GM19452 (cell line): ENCODE data around the gene FAM153A.
"Not testable (repeated sequence)": the region's sequence is repeated elsewhere in the genome, so short reads cannot be mapped to it uniquely, and the experiment has no call there.

ENCODE experiments used
- ATAC-seq: cut with Tn5 transposase; IDR thresholded peaks from one replicate; pipeline ENCODE4 v1.9.1; 2021; ENCODE audit not compliant: unreplicated experiment

Gene FAM153A

DNA sequence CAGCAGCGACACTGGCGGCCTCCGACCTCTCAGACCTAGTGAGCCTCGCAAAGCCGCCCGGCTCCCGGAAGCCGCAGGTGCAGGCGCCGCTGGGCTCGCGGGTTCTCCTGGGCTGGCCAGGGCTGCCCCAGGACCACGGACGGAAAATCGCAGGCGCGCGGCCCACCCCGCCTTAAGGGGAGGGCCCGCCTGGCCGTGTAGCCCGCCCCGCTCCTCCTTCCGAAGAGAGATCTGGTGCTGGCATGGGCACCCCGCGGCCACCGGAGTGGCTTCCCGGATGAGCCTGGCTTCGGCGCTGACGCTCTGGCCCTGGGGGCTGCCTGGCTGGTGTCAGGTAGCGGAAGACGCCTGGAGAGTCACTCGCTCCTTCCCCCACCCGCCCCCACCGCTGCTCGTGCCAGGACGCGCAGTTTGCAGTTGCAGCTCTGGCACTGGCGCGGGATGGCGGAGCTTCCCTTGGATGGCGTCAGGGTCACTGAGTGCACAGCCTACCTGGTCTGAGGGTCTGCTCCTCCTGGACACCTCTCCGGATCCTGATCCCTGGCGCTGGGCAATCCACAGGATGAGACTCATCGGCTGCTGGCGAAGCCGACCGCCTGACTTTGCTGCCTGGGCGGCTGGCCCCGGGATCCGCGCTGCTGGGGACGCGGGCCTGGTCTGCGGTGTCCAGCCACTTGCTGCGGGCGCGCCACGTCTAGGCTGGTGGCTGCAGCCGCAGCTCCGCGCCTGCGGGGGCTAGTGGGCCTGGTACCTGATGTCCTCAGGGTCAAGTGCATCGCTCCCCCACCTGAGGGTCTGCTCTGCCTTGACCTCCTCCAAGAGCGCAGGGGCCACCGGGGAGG lies at the start of gene FAM153A:
TSS of gene FAM153A (minus strand) at position 108 of the 842 bp plus-strand sequence.
- ATAC-seq, result not testable (repeated sequence)

DNA sequence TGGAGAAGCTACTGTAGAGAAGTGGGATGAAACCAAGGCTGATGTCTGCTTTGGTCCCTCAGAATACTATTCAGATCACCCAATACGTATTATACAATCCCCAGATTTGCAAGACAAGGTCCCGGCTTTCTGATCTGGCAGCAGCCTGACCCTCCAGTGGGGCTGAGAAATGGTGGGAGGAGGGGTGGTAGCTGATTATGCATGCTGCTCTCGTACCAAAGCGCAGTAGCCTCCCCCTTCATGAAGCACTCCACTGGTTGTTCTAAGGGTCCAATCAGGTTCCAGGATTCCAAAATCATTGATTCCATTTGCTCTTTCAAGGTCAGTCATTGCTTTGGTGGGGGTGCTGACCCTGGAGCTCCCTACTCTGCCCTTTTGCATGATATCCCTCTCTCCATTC lies 49.6 kb upstream of the FAM153A start:
- ATAC-seq, result not testable (repeated sequence)

DNA sequence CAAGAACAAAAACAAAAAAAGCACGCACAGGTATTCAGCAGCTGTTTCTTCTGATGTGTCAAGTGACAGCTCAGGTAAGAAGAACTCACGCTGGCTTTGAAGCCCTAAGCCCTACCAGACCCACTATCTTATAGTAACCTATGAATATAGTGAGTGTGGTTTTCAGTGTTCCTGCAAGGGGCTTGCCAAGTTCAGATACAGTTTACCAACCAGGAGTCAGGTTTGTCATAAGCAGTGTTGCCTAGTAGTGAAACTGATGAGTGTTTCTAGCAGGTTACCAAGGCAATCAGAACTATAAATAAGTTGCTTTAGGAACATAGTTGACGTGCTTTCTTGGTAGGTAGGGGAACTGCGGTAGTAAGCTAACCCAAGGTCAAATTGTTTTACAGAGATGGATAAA lies 43.4 kb upstream of the FAM153A start:
- not testable (repeated sequence) for ATAC-seq

DNA sequence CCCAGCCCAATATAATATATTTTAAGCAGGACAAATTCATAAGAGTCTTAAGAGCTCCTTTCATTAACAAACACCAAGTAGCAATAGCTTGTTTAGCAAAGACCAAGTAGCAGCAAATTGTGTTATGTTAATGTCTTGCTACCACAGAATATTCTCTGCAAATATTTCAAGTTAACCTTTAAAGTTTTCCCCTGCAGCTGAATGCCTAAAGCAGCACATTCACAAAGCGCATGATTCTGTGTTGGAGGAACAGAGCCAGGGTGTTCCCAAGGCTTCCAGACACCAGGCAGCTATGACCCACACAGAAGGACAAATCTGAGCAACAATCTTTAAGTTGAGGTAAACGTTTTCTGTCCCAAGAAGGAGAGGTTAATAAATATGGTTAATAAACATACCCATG lies 42.1 kb upstream of the FAM153A start:
- ATAC-seq, result not testable (repeated sequence)

DNA sequence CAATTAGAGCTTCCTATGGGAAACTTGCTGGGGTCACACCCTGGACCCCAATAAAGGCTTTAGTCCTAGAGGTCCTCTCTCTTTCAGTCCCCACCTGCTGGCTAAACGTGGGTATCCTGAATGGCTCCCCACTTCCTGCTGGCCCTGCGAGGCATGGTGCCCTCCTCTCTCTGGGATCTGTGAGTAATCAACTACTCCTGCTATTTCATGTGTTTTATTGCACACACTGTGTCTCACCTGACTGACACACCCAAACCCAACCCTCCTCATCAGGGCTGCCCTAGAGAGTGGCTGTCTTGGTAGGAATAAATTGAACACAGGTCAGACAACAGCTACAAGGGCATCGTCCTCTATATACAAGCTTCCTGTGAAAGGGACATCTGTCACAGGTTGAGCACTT lies 39.8 kb upstream of the FAM153A start:
- ATAC-seq, result not testable (repeated sequence)

DNA sequence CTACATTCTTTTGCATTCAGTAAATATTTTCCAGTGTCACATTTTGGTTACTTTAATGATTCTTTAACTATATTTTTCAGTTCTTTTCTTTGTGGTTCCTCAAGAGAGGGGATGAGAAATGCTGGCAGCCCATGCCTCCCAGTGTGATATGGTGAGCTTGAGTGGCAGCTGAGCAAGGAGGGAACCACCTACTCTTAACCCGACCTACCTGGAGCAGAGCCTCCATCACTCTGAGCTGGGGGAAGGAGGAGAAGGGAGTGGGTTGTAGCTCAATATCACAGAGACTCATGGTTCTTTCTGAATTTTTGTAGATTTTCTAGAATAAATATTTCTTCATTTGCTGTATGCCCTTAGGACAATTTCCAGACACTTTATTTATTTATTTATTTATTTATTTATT lies 37.0 kb upstream of the FAM153A start:
- not testable (repeated sequence) for ATAC-seq

DNA sequence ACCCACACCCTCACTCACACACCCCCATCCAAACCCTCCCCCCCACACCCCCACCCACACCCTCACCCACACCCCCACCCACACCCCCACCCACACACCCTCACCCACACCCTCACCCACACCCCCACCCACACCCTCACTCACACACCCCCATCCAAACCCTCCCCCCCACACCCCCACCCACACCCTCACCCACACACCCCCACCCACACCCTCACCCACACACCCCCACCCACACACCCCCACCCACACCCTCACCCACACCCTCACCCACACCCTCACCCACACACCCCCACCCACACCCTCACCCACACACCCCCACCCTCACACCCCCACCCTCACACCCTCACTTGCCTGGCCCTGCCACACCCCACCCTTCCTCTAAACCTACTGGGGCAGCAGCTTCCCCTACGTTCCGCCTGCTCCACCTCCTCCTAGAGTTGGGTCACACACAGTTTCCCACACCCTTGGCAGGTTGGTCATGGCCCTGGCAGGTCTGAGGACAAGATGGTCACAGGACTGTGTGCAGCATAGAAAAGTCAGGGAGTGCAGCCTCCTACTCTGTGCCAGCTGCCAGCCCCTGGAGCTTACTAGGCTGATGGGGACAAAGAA lies 30.2 kb upstream of the FAM153A start:
- ATAC-seq, result not testable (repeated sequence)

DNA sequence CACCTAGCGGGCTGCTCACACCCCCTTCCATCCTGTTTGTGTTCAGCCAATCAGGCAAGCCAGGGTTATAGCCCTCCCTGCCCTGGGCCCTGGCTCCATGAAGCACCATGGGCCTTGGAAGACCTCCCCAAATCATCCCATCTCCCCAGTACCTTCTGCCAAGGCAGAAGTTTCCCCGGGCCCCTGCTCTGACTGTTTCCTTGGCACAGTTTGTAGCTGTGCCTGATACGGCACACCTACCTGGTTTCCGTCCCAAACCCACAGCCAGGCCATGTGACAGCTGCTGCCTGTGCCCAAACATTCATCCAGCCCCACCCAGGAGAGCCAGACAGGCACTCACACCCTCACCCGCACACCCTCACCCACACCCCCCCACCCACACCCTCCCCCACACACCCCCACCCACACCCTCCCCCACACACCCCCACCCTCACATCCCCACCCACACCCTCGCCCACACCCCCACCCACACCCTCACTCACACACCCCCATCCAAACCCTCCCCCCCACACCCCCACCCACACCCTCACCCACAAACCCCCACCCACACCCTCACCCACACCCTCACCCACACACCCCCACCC lies 29.6 kb upstream of the FAM153A start:
- not testable (repeated sequence) for ATAC-seq

DNA sequence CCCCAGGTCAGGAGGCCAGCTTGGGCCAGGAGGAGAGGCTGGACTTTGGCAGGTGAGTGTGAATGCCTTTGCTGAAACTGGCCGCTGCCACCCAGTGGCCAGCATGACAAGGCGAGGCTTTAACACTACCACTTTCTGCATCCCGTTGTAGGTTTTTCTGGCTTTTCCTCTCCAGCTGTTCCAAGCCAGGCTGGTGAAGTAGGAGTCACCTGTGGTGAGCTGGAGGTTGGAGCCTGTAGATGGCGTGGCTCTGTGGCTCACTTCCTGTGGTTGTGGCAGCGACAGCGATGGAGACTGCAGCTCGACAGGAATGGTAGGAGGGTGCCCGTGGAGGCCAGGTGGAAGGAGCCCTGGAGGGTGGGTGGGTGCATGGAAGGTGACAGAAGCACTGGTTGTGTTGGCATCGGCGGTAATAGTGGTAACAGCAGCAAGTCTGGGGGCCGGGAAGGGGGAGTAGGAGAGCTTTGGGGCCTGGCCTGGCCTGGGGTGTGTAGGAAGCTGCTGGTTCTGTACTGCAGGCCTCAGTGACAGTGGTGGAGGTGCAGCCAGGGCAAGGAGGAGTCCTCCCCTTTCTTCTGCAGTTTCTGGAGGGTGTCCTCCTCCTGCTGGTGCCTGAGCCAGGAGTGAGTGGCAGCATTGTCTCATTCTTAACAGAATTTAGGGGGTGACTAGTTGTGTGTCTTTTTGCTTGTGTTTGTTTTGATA lies 26.7 kb upstream of the FAM153A start:
- ATAC-seq, result not testable (repeated sequence)

DNA sequence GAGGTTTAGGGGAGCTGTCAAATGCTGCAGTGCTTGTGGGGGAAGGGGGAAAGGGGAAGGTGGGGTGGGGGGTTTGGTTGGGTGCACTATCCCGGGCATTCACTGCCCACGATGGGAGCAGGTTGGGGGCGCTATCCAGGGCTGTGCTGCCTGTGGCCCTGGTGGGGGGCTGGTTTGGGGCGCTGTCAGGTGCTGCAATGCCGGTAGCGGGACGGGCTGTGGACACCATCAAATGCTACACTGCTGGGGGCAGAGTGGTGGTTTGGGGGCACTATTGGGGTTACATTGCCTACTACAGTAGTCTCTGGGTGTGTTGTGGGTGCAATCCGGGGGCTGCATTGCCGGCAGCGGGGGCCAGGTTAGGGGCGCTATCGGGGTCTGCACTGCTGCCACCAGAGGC lies 25.7 kb upstream of the FAM153A start:
- not testable (repeated sequence) for ATAC-seq

DNA sequence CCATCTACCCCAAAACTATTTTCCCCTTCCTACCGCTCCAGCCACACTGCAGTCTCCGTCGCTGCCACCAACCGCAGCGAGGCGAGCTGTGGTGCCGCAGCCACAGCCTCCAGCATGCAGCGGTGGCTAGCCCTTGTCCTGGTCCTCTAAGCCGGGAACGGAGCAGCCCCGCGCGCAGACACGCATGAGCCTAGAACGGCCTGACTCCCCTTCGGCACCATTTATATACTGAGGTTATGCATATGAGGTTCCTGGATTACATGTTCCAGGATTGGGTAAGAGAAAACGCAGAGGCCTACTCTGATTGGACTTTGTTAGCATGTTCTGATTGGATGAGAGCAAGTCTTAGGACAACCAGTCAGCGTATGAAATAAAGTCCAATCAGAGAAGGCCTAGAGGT lies 24.6 kb upstream of the FAM153A start:
- not testable (repeated sequence) for ATAC-seq

DNA sequence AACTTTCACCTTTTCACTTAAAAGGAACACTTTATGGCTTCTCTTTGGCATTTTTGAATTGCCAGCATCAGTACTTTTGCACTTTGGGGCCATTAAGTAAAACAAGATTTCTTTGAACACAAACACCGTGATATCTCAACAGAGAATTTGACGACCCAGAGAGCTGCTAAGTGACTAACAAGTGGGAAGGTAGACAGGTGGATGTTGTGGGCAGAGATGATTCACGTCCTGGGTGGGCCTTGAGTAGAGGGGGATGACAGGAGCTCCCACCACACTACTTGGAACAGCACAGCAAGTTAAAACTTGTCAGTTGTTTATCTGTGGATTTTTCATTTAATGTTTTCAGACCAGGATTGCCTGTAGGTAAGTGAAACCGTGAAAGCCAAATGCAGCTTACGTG lies 18.7 kb upstream of the FAM153A start:
- ATAC-seq, result not testable (repeated sequence)

DNA sequence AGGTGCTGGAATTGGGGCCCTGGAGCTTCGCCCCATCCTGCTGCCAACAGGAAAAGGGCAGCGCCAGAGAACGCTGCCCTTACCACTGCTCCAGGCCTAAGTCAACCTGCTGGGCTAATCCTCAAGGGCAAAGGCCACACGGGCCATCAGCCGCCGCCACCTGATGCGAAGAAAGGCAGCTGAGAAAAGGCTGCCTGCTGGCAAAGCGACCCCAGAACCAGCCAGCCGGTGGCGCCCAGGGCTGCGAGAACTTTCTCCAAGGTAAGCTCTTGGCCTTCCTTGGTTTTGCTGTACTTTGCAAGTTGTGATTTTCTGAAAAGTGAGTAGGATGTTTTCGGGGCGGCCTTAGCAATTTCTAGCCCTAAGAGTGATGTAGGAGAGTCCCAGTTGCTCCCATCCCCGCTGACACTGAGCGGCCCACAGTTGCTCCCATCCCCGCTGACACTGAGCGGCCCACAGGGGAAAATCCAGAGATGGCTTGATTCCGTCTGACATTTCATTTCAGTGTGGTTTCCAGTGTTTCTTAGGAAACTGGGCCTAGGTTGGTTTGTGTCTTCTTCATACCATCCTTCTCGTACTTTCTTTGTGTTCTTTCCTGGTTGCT lies 15.6 kb upstream of the FAM153A start:
- not testable (repeated sequence) for ATAC-seq

DNA sequence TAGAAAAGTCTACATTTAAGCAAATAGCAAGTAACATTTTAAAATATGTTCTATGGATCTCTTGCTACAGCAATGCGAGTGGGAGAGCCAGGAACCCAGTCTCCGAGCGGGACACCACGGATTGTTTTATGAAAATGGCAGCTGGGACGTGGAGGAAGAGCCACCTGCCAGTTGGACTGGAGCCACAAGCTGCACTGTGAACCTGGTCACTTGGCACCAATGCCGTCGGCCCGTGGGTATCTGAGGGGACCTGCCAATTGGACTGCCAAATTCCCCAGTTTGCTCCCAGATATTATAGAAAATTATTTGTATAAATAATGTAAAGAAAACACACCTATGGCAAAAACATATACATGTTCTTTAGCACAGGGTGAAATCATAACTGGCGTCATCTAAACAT lies 10.6 kb upstream of the FAM153A start:
- not testable (repeated sequence) for ATAC-seq

DNA sequence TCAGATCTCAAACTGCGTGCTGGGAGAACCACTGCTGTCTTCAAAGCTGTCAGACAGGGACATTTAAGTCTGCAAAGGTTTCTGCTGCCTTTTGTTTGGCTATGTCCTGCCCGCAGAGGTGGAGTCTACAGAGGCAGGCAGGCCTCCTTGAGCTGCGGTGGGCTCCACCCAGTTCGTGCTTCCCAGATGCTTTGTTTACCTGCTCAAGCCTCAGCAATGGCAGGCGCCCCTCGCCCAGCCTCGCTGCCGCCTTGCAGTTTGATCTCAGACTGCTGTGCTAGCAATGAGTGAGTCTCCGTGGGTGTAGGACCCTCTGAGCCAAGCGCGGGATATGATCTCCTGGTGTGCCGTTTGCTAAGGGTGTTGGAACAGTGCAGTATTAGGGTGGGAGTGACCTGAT lies 8.9 kb upstream of the FAM153A start:
- not testable (repeated sequence) for ATAC-seq

DNA sequence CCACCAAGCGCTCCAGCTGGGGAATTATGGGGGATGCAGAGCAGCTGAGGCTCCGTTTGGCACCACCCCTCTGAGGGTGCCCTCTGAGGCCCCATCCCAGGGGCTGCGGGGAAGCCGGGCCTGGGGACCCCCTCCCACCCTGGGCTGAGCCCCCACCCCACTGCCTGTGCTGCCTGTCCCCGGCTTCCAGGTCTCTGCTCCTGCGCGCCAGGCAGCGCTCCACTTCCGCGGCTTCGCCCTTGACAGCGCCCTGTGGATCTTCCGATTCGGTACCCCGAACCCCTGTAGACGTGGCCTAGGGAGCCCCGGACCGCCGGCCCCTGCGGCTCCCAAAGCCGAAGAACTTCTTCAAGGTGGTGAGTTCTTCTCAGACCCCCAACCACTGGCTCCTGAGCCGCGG lies 530 bp downstream of the FAM153A start:
- not testable (repeated sequence) for ATAC-seq

DNA sequence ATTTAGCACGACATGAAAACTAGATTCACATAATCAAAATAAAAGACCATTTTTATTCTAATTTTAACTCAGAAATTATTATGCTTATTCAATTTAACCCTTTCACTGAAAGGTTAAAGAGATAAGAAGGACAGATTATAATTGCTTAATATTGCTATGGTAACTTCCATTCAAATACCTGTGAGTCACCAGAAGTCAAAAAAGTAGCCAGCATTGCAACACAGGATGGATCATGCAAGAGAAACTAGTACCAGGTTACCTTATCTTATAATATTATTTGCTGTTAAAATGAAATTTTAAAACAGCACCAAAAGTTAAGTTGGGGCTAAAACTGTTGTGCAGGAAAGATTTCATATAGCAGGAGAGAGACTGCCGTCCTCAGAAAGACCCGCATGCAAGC lies 11.5 kb downstream of the FAM153A start:
- not testable (repeated sequence) for ATAC-seq

DNA sequence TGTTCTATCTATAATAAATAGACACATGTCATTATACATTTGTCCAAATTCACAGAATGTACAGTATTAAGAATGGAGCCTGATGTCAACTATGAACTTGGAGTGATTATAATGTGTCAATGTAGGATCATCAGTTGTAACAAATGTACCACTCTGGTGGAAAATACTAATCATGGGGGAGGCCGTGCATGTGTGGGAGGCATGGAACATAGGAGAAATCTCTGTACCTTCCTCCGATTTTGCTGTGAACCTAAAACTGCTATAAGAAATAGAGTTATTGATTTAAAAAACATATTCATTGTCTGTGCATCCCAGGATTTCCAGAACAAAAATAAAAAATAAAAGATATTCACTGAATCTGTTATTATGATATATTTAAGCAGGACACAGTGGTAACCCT lies 12.1 kb downstream of the FAM153A start:
- ATAC-seq, result not testable (repeated sequence)

DNA sequence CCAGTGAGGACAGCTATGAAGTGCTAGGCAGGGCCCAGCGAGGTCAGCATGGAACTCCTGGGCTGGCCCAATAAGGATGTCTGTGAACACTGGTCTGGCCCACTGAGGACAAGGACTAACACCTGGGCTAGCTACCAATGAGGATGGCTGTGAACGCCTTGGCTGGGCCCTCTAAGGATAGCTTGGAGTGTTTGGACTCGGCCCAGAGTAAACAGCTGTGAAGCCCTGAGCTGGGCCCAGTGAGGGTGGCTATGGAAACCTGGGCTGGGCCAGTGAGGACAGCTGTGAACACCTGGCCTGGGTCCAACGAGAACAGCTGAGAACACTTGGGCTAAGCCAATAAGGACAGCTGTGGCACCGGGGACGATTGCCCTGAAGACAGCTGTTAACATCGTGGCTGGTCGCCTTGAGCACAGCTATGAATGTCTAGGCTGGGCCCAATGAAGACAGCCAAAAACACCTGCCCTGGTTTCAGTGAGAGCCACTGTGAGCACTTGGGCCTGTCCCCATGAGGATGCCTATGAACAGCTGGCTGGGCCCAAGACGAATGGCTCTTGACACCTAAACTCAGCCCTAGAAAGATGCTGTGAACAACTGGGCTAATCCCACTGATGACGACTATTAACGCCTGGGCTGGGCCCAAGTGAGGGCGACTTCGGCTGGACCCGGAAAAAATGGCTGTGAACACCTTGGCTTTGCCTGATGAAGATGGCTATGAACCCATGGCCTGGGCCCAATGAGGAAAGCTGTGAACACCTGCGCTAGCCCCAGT lies 18.8 kb downstream of the FAM153A start:
- ATAC-seq, result not testable (repeated sequence)

DNA sequence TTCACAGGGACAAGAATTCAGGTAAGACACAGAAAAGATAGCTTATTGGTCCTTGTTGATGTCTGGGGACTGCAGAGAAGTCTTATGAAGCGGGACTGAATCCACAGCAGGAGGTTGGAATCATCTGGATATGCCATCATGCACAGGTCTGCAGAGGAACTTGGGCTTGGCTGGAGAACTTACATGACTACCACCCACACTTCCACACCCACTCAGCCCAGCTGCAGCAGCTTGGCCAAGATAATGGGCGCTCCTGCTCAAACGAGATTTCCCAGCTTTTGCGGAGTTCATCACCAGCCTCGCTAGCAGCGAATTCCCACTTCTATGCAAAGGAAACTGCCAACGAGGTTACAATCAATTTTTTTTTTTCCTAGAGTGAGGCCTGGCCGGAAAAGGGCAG lies 21.7 kb downstream of the FAM153A start:
- not testable (repeated sequence) for ATAC-seq
